ENCODE results near the gene MEP1A.

The MEP1A gene

GRCh38 chr6:46816626-46817025 is 23.4 kb downstream of the MEP1A start:
- DNase-seq (ENCODE audit: low read depth in 1 of 2, low spot score in 1 of 2): no peak
- H3K4me3 ChIP-seq (replicated peaks; ENCODE audit: insufficient read depth, low read length): no peak overlapping the region
- TF ChIP-seq REST (IDR thresholded peaks at IDR 0.05; ENCODE audit: insufficient replicate concordance, low read depth) (no peak), CTCF (IDR thresholded peaks at IDR 0.05; ENCODE audit: insufficient read depth, low read length) (no peak), GABPA (IDR thresholded peaks at IDR 0.05; ENCODE audit: low read depth) (no peak), POLR2AphosphoS5 (IDR thresholded peaks at IDR 0.05; ENCODE audit: low read depth) (no peak), SPI1 (IDR thresholded peaks at IDR 0.05; ENCODE audit: borderline replicate concordance, low read depth) (no peak)
- H3K27ac ChIP-seq (replicated peaks): no peak overlapping the region
- H3K27me3 ChIP-seq (ENCODE audit: insufficient read depth, poor library complexity, severe bottlenecking): peaks cover 6% of the 10 kb centered on the region

- Histone ChIP-seq H3K27ac (replicated peaks) (no peak overlapping the region), H3K27me3 (ENCODE audit: insufficient read depth, poor library complexity, severe bottlenecking) (peaks cover 3% of the 10 kb centered on the region), H3K4me3 (replicated peaks; ENCODE audit: insufficient read depth, low read length) (no peak overlapping the region)
- TF ChIP-seq GABPA (IDR thresholded peaks at IDR 0.05; ENCODE audit: low read depth) (no peak), POLR2AphosphoS5 (IDR thresholded peaks at IDR 0.05; ENCODE audit: low read depth) (no peak), SPI1 (IDR thresholded peaks at IDR 0.05; ENCODE audit: borderline replicate concordance, low read depth) (no peak), CTCF (IDR thresholded peaks at IDR 0.05; ENCODE audit: insufficient read depth, low read length) (no peak), REST (IDR thresholded peaks at IDR 0.05; ENCODE audit: insufficient replicate concordance, low read depth) (no peak)
- DNase-seq (ENCODE audit: low read depth in 1 of 2, low spot score in 1 of 2): no peak
Observed at GRCh38 chr6:46819561-46819960, 26.4 kb downstream of the MEP1A start.

GRCh38 chr6:46821458-46821881 is 28.3 kb downstream of the MEP1A start:
- no peak overlapping the region for H3K4me3 ChIP-seq (replicated peaks; ENCODE audit: insufficient read depth, low read length)
- peaks cover 3% of the 10 kb centered on the region for H3K27me3 ChIP-seq (ENCODE audit: insufficient read depth, poor library complexity, severe bottlenecking)
- H3K27ac ChIP-seq (replicated peaks): no peak overlapping the region
- peak in 1 of 2 experiments; percentile 14 for DNase-seq (ENCODE audit: low read depth in 1 of 2, low spot score in 1 of 2)
- TF ChIP-seq POLR2AphosphoS5 (IDR thresholded peaks at IDR 0.05; ENCODE audit: low read depth): no peak
- TF ChIP-seq SPI1 (IDR thresholded peaks at IDR 0.05; ENCODE audit: borderline replicate concordance, low read depth): no peak
- TF ChIP-seq CTCF (IDR thresholded peaks at IDR 0.05; ENCODE audit: insufficient read depth, low read length): no peak
- no peak for TF ChIP-seq REST (IDR thresholded peaks at IDR 0.05; ENCODE audit: insufficient replicate concordance, low read depth)
- no peak for TF ChIP-seq GABPA (IDR thresholded peaks at IDR 0.05; ENCODE audit: low read depth)

Measured in HL-60 (cell line).